ENCODE measurements around the gene TNFSF15. TPM values are rescaled to one million over a fixed set of nuclear protein-coding genes. Genes with fewer than 3 reads are reported as not detected.

TNFSF15 gene
- total and polyA plus RNA-seq, 2 donors (not counting 1 experiment from before 2014, with no cell fraction given), result 0.03 TPM; not detected in 1

DNA sequence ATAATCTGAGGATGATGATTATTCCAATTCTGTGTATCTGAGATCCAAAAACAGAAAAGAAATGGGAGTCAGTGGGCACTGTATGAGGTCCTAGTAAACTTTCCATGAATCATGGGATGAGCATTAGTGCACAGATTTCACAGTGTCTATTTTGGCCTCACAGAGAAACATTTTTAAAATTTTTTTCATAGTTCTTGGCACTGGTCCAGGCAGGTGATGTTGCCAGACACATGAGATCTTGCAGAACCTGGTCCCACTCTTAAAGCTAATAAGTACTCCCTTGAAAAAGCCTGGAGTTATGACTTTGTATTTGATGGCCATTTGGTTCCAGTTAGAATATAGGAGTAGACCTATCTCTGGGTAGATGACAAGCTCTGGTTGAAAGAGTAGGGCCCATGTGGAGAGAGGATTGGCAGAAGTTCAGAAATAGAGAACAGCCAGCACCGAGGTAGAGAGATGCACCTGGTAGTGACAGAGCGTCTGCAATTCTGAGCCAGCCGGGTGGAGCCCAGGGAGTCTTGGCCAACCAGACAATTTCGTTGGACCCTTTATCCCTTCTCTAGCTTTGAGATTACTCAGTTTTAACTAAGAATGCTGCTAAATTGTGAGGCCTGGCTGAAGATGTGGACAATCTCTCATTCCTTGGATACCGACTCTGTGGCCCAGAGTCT, 6.3 kb upstream of the TNFSF15 start:
- intact Hi-C loops (cut with micrococcal nuclease), result no loop called here
- no peaks in the 10 kb centered on the region for H3K79me2 ChIP-seq (ENCODE audit: control insufficient read depth, insufficient read depth, low read length)
- TF ChIP-seq EZH2 (IDR thresholded peaks at IDR 0.05; ENCODE audit: borderline replicate concordance, insufficient read depth, low read depth, low read length, poor library complexity, severe bottlenecking), result no peak
- no peak for TF ChIP-seq CTCF (IDR thresholded peaks at IDR 0.05)
- H3K9ac ChIP-seq (ENCODE audit: low read length), result no peak overlapping the region
- CTCF ChIA-PET, result no interaction called here
- no peaks in the 10 kb centered on the region for H4K20me1 ChIP-seq (ENCODE audit: control insufficient read depth, insufficient read depth, low read length, poor library complexity, severe bottlenecking)
- Mint-ChIP-seq H3K4me3 (no peak overlapping the region), H3K27ac (no peak overlapping the region), H3K27me3 (peaks cover 61% of the 10 kb centered on the region), H3K4me1 (peaks cover 23% of the 10 kb centered on the region), H3K9me3 (ENCODE audit: insufficient read depth) (no peaks in the 10 kb centered on the region)
- no peak overlapping the region for H2AFZ ChIP-seq (ENCODE audit: insufficient read depth, low read depth, low read length, poor library complexity, severe bottlenecking)
- H3K27me3 ChIP-seq (replicated peaks in 1 of 4; ENCODE audit: control extremely low read depth in 1 of 4, control insufficient read depth in 3 of 4, insufficient read depth in 4 of 4, low read length in 3 of 4), result peaks cover 0 to 9% (median 4%) of the 10 kb centered on the region in 4 experiments
- ATAC-seq (ENCODE audit: low read depth) (no peak), DNase-seq (no peak)
- H3K36me3 ChIP-seq (replicated peaks in 1 of 2; ENCODE audit: control extremely low read depth in 1 of 2, control insufficient read depth in 1 of 2, extremely low read depth in 1 of 2, insufficient read depth in 2 of 2, low read length in 1 of 2), result no peaks in the 10 kb centered on the region
- H3K27ac ChIP-seq (ENCODE audit: low read length in 2 of 2), result no peak overlapping the region
- no peaks in the 10 kb centered on the region for H3K9me3 ChIP-seq (ENCODE audit: control extremely low read depth in 1 of 3, control insufficient read depth in 2 of 3, insufficient read depth in 1 of 3, low read length in 2 of 3)
- H3K4me2 ChIP-seq (replicated peaks; ENCODE audit: low read depth, low read length, poor library complexity, severe bottlenecking), result no peak overlapping the region
- 82% methylated on average over 5 of the region's 5 CpGs for WGBS (ENCODE audit: insufficient coverage)
- POLR2A ChIA-PET, result no interaction called here
- peaks cover 21 to 22% of the 10 kb centered on the region in 2 donors for H3K4me1 ChIP-seq (ENCODE audit: control insufficient read depth in 2 of 2, insufficient read depth in 2 of 2, low read length in 2 of 2)
- no peak overlapping the region for H3K4me3 ChIP-seq (ENCODE audit: control extremely low read depth in 1 of 5, extremely low read depth in 1 of 5, insufficient read depth in 1 of 5, low read depth in 2 of 5, low read length in 4 of 5)

GRCh38 chr9:114811301-114811700, 5.5 kb upstream of the TNFSF15 start:
- intact Hi-C loops (cut with micrococcal nuclease), result no loop called here
- ATAC-seq (ENCODE audit: low read depth), result no peak
- Histone ChIP-seq H3K36me3 (replicated peaks in 1 of 2; ENCODE audit: control extremely low read depth in 1 of 2, control insufficient read depth in 1 of 2, extremely low read depth in 1 of 2, insufficient read depth in 2 of 2, low read length in 1 of 2) (no peaks in the 10 kb centered on the region), H3K27me3 (replicated peaks in 1 of 4; ENCODE audit: control extremely low read depth in 1 of 4, control insufficient read depth in 3 of 4, insufficient read depth in 4 of 4, low read length in 3 of 4) (peaks cover 0 to 9% (median 4%) of the 10 kb centered on the region in 4 experiments), H2AFZ (ENCODE audit: insufficient read depth, low read depth, low read length, poor library complexity, severe bottlenecking) (no peak overlapping the region), H4K20me1 (ENCODE audit: control insufficient read depth, insufficient read depth, low read length, poor library complexity, severe bottlenecking) (no peaks in the 10 kb centered on the region), H3K4me3 (ENCODE audit: control extremely low read depth in 1 of 5, extremely low read depth in 1 of 5, insufficient read depth in 1 of 5, low read depth in 2 of 5, low read length in 4 of 5) (no peak overlapping the region), H3K4me2 (replicated peaks; ENCODE audit: low read depth, low read length, poor library complexity, severe bottlenecking) (no peak overlapping the region), H3K27ac (ENCODE audit: low read length in 2 of 2) (no peak overlapping the region), H3K4me1 (ENCODE audit: control insufficient read depth in 2 of 2, insufficient read depth in 2 of 2, low read length in 2 of 2) (peaks cover 29 to 30% of the 10 kb centered on the region in 2 donors), H3K9ac (ENCODE audit: low read length) (no peak overlapping the region), H3K79me2 (ENCODE audit: control insufficient read depth, insufficient read depth, low read length) (no peaks in the 10 kb centered on the region), H3K9me3 (ENCODE audit: control extremely low read depth in 1 of 3, control insufficient read depth in 2 of 3, insufficient read depth in 1 of 3, low read length in 2 of 3) (no peaks in the 10 kb centered on the region)
- TF ChIP-seq CTCF (IDR thresholded peaks at IDR 0.05) (no peak), EZH2 (IDR thresholded peaks at IDR 0.05; ENCODE audit: borderline replicate concordance, insufficient read depth, low read depth, low read length, poor library complexity, severe bottlenecking) (no peak)
- Mint-ChIP-seq H3K27ac (no peak overlapping the region), H3K27me3 (peaks cover 55% of the 10 kb centered on the region), H3K9me3 (ENCODE audit: insufficient read depth) (no peaks in the 10 kb centered on the region), H3K4me3 (no peak overlapping the region), H3K4me1 (peaks cover 31% of the 10 kb centered on the region)
- ChIA-PET CTCF (no interaction called here), POLR2A (no interaction called here)
- no peak for DNase-seq
- WGBS (ENCODE audit: insufficient coverage), result 100% methylated on average over 2 of the region's 4 CpGs
